Sigmoid colon (tissue), 3 donors: Measurements from ENCODE around the gene R3HDM1.

Experiments
- POLR2A ChIP-seq, 2 donors: fragments of 450-650 bp; IDR thresholded peaks; one replicate each; pipeline ENCODE4 v1.6.1; 2016; ENCODE audit warnings: antibody characterized with exemption in 2 of 2, mild to moderate bottlenecking in 2 of 2, moderate library complexity in 2 of 2
- TF ChIP-seq, protein P1 (sequence below), 4 experiments: fragments of 450-650 bp in 3 of 4; fragments of 200-600 bp in 1 of 4; IDR thresholded peaks; one replicate each; pipeline ENCODE4 v1.5.1; 2016 to 2019; ENCODE audit warnings: antibody characterized with exemption in 4 of 4, mild to moderate bottlenecking in 3 of 4, moderate library complexity in 2 of 4

DNA sequence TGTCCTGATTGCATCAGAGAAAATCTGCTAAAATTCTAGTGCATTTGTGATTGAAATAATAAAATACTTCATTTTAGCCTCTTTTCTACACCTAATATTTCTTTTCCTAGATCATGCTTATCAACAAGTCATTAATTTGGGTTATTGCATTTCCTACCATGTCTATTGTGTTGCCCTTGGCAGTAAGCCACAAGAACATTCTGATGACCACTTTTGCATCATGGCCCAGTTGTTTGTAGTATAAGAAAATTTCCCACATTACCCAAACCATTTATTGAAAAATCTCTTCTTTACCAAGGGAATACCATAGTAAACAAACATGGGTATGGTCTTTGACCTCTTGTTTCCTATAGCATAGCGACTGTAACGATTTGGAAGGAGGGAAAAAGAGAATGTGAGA is 76.3 kb downstream of the R3HDM1 start:
- TF ChIP-seq, protein P1, sequence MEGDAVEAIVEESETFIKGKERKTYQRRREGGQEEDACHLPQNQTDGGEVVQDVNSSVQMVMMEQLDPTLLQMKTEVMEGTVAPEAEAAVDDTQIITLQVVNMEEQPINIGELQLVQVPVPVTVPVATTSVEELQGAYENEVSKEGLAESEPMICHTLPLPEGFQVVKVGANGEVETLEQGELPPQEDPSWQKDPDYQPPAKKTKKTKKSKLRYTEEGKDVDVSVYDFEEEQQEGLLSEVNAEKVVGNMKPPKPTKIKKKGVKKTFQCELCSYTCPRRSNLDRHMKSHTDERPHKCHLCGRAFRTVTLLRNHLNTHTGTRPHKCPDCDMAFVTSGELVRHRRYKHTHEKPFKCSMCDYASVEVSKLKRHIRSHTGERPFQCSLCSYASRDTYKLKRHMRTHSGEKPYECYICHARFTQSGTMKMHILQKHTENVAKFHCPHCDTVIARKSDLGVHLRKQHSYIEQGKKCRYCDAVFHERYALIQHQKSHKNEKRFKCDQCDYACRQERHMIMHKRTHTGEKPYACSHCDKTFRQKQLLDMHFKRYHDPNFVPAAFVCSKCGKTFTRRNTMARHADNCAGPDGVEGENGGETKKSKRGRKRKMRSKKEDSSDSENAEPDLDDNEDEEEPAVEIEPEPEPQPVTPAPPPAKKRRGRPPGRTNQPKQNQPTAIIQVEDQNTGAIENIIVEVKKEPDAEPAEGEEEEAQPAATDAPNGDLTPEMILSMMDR (IDR thresholded peaks at IDR 0.05), result no peak
- no peak for TF ChIP-seq POLR2A (IDR thresholded peaks at IDR 0.05)
